Activated naive CD8-positive, alpha-beta T cell treated with anti-CD3 and anti-CD28 coated beads, Interleukin-2, amount 50 U/mL, for 24 hours (primary cell): Measurements from ENCODE around the gene DDX10.
A peak's percentile ranks its signal among the peaks of the same experiment; 100 is the strongest.
"Not testable (repeated sequence)": the region's sequence is repeated elsewhere in the genome, so short reads cannot be mapped to it uniquely, and the experiment has no call there.

Experiments
- ATAC-seq: fragments of 150-1000 bp; cut with Tn5 transposase; one replicate; pipeline ENCODE4 v1.10.0; 2021
- DNase-seq: peaks from one replicate; pipeline ENCODE4 v3.0.0; 2021
- H3K27ac Mint-ChIP-seq: one replicate; pipeline ENCODE4 v1.8.0; 2021; ENCODE audit warnings: mild to moderate bottlenecking, mixed read lengths
- H3K27me3 Mint-ChIP-seq: one replicate; pipeline ENCODE4 v1.8.0; 2021; ENCODE audit warnings: mixed read lengths
- H3K36me3 Mint-ChIP-seq: one replicate; pipeline ENCODE4 v1.8.0; 2021; ENCODE audit warnings: low read depth, mixed read lengths
- H3K4me1 Mint-ChIP-seq: one replicate; pipeline ENCODE4 v1.8.0; 2021; ENCODE audit warnings: mixed read lengths
- H3K4me3 Mint-ChIP-seq: one replicate; pipeline ENCODE4 v1.8.0; 2021; ENCODE audit warnings: mild to moderate bottlenecking, moderate library complexity, mixed read lengths
- H3K9me3 Mint-ChIP-seq: one replicate; pipeline ENCODE4 v1.8.0; 2021; ENCODE audit warnings: mixed read lengths

Gene DDX10

DNA sequence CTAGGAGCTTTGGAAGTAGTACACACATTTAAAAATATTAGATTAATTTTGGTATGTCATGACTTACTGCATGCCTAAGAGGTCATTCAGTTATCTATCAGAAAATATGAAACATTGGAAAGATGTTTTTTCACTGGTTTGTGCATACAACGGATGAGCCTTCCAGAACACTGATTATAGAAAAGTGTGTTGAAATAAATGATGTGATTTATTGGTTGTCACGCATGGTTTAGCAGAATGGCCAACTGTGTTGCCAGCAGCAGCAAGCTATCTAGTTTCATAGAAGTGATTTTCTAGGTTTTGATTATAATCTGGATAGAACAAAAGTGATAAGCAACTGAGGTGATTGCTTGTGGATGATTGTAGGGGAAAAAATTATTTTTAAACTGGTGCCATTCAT lies 53.6 kb downstream of the DDX10 start:
- H3K27me3 Mint-ChIP-seq, result no peaks in the 10 kb centered on the region
- no peaks in the 10 kb centered on the region for H3K9me3 Mint-ChIP-seq
- peaks cover 6% of the 10 kb centered on the region for H3K4me1 Mint-ChIP-seq
- no peak for DNase-seq
- H3K4me3 Mint-ChIP-seq, result no peak overlapping the region
- ATAC-seq, result no peak
- peaks cover 71% of the 10 kb centered on the region for H3K36me3 Mint-ChIP-seq
- no peak overlapping the region for H3K27ac Mint-ChIP-seq

DNA sequence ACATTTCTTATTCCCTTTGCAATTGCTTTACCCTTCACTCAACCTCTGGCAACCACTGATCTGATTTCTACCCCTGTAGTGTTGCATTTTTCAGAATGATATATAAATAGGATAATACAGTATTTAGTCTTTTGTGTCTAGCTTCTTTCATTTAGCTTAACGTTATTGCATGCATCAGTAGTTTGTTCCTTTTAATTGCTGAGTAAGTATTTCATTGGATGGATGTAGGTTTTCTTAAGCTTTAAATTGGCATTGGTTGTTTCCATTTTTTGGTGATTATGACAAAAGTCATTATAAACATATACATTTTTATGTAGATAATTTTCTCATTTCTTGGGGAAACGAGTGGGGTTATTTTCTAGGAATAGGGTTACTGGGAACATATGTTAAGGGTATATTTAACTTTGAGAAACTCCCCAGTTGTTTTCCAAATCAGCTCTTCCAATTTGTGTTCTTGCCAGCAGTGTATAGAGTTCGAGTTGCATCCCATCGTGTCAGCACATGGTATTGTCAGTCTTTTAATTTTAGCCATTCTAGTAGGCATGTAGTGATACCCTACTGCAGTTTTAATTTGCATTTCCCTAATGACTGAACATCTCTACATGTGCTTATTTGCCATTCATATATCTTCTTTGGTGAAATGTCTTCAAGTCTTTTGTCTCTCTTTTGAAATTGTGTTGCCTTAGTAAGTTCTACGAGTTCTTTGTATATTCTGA lies 60.3 kb downstream of the DDX10 start:
- no peak for DNase-seq
- no peak for ATAC-seq
- H3K4me1 Mint-ChIP-seq, result peaks cover 37% of the 10 kb centered on the region
- peaks cover 6% of the 10 kb centered on the region for H3K9me3 Mint-ChIP-seq
- peaks cover 59% of the 10 kb centered on the region for H3K36me3 Mint-ChIP-seq
- H3K27me3 Mint-ChIP-seq, result no peaks in the 10 kb centered on the region
- no peak overlapping the region for H3K4me3 Mint-ChIP-seq
- no peak overlapping the region for H3K27ac Mint-ChIP-seq

DNA sequence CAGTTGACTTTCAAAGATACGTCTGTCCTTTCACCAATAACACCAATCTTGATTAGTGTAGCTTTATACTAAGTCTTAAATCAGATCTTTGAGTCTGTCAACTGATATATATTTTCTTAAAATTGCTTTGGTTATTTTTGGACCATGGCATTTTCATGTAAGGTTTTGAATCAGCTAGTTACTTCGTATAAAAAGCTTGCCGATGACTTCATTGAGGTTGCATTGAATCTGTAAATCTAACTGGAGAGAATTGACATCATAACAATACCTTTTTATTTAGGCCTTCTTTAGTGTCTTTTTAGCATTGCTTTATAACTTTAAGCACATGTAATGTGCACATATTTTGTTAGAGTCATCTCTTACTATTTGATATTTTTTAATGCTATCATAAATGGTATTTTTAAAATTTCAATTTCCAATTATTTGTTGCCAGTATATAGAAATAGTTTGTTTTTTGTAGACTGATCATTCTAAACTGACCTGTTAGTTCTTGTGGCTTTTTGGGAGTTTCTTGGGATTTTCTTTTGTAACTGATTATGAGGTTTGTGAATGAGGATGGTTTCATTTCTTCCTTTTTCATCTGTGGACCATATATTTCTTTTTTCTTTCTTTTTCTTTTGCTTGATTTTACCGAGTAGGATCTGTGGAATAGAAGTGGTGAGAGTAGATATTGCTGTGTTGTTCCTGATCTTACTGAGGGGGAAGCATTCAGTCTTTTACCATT lies 61.4 kb downstream of the DDX10 start:
- Mint-ChIP-seq H3K36me3 (peaks cover 56% of the 10 kb centered on the region), H3K4me3 (no peak overlapping the region)

DNA sequence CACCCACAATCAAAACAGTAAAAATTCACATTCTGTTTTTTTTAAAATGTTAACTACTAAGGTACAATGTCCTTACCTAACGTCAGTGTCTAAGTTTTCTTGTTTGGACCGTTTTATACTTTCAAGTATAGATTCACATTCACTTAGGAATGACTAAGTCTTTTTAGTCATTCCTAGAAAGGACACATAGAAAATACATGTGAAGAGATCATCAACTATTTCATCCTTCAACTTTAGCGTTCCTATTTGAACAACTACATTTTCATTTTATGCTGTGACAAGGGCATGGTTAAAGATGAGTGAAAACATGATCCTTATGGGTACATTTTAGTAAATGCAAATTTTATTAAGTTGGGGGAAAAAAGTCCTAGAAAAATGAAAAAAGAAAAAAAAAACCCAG lies 62.8 kb downstream of the DDX10 start:
- Mint-ChIP-seq H3K27ac (peak overlapping the region; percentile 49), H3K9me3 (peaks cover 6% of the 10 kb centered on the region), H3K4me3 (no peak overlapping the region), H3K4me1 (peaks cover 47% of the 10 kb centered on the region), H3K36me3 (peaks cover 57% of the 10 kb centered on the region), H3K27me3 (no peaks in the 10 kb centered on the region)
- no peak for DNase-seq
- peak; percentile 71 for ATAC-seq

More for the DNA sequence above, 61.4 kb downstream of the DDX10 start:
- Mint-ChIP-seq H3K27ac (no peak overlapping the region), H3K4me1 (peaks cover 37% of the 10 kb centered on the region), H3K9me3 (peaks cover 6% of the 10 kb centered on the region), H3K27me3 (no peaks in the 10 kb centered on the region)
- ATAC-seq (no peak), DNase-seq (no peak)

DNA sequence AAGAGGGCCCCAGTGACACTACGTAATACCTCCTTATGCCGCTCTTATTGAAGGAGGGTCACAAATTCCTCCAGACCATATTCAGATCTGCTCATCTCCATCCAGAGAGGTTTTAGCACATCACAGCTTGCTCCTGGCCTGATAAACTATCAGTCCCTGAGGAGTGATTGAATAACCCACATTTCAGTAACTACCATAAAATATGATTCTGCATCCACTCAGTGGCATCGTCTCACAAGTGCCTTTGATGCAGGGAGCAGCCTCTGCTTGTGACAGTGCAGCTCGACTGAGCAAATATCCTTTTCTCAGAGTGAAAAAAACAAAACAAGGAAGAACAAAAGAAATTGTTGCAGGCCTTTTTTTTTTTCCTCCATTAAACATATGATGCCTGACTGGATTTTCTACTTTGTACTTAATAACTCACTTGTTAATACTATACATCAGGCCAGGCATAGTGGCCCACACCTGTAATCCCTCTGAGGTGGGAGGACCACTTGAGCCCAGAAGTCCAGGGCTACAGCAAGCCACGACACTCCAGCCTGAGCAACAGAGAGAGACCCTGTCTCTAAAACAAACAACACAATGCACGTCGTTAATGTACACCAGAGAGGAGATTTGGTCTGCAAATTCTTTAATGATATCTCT lies 64.5 kb downstream of the DDX10 start:
- H3K9me3 Mint-ChIP-seq, result peaks cover 6% of the 10 kb centered on the region
- DNase-seq (no peak), ATAC-seq (no peak)
- H3K27me3 Mint-ChIP-seq, result no peaks in the 10 kb centered on the region
- no peak overlapping the region for H3K27ac Mint-ChIP-seq
- H3K36me3 Mint-ChIP-seq, result peaks cover 50% of the 10 kb centered on the region
- no peak overlapping the region for H3K4me3 Mint-ChIP-seq
- peaks cover 64% of the 10 kb centered on the region for H3K4me1 Mint-ChIP-seq

DNA sequence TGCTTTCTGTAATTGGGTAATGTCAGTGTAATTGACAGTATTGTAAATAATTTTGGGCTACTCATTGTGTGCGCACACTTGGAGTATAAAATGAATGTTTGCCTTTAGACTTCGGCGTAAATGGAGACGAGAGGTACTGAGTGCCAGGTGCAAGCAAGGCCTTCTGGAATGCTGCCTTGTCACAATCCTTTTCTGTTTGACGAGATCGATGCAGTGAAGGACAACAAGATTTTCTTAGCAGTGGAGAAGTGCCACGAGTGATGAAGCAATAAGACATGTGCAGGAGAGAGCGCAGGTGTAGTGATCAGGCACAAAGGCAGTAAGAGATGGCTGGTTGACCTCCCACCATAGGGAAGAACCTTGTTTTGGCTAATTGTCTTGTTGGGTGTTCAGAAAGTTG lies 67.5 kb downstream of the DDX10 start:
- ATAC-seq (no peak), DNase-seq (no peak)
- Mint-ChIP-seq H3K36me3 (peaks cover 40% of the 10 kb centered on the region), H3K9me3 (no peaks in the 10 kb centered on the region), H3K4me1 (peaks cover 56% of the 10 kb centered on the region), H3K27ac (peak overlapping the region; percentile 24), H3K4me3 (no peak overlapping the region), H3K27me3 (no peaks in the 10 kb centered on the region)

DNA sequence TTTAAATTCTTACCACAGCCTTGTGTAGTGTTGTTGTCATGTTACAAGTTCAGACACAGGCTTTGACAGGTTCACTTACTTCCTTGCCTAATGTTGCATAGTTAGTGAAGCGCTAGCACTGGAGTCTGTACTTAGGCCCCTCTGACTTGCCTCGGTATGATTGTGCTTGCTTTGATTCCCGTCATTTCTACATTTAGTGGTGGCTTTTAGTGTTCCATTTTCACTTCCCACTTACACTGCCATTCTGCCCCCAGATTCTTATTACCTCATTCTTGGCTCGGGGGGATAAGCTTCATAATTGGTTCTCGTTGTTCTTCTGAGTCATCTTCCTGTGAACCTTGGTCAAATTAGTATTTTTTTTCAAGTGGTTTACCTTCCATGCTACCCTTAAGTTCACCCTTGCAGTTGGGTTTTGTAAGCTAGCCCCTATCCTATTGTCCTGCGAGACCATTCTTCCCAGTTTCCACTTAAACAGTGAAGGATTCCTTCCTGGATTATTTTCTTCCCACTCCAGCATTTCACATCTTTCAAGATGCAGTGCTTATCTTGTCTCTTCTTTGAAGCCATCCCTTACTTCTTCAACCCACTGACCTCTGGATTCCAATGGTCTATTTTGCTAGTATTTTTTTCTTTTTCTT lies 68.7 kb downstream of the DDX10 start:
- Mint-ChIP-seq H3K4me3 (peak overlapping the region; percentile 47), H3K9me3 (no peaks in the 10 kb centered on the region), H3K27ac (peak overlapping the region; percentile 79), H3K27me3 (no peaks in the 10 kb centered on the region), H3K36me3 (peaks cover 36% of the 10 kb centered on the region), H3K4me1 (peaks cover 47% of the 10 kb centered on the region)
- DNase-seq (peak; percentile 15), ATAC-seq (peak; percentile 99)

DNA sequence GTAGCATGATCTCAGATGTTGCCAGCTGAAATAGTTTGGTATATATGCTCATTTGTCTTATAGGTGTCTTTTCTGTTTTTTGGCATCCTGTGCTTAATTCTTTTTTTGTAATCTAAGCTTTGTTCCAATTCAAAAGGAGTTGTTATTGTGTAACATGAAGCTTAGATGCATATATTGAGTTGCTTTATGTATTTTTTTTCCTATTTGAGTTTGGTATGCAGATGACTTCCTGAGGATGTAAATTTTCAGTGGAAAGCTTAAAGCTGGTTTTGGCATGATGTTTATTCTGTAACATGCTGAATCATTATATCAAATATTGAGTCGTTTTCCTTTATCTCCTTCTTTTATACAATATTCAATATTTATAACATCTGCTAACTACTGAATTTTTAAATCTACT lies 69.4 kb downstream of the DDX10 start:
- no peak for DNase-seq
- Mint-ChIP-seq H3K4me1 (peaks cover 43% of the 10 kb centered on the region), H3K9me3 (no peaks in the 10 kb centered on the region), H3K36me3 (peaks cover 36% of the 10 kb centered on the region), H3K27ac (peak overlapping the region; percentile 79), H3K27me3 (no peaks in the 10 kb centered on the region), H3K4me3 (peak overlapping the region; percentile 47)
- no peak for ATAC-seq

DNA sequence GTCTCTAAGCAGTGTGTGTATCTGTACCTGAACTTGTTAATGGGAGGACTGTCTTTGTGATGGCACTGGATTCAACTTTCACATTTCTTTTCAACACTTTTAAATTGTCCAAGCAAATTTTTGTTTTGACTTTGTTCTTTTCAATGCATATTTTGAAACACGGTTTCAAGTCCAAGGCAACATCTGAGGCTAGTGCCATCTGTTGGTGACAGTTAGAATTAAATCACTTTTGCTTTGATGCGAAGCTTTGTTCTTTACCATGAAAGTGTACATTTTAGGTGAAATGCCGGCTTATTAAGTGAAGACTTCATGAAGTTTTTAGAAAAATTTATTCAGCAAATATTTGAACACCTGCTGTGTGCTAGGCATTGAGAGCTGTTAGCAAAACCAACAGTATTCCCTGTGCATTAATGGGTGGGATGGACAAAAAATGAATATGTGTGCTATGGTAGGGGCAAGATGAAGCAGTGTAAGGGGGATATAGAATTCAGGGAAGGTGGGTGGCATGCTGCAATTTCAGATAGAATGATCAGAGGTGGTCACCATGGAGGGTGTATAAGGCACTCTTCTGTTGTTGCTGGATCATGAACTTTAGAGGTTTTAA lies 70.2 kb downstream of the DDX10 start:
- ATAC-seq (no peak), DNase-seq (no peak)
- Mint-ChIP-seq H3K4me1 (peaks cover 37% of the 10 kb centered on the region), H3K27ac (no peak overlapping the region), H3K27me3 (no peaks in the 10 kb centered on the region), H3K36me3 (peaks cover 38% of the 10 kb centered on the region), H3K4me3 (no peak overlapping the region), H3K9me3 (peaks cover 2% of the 10 kb centered on the region)

DNA sequence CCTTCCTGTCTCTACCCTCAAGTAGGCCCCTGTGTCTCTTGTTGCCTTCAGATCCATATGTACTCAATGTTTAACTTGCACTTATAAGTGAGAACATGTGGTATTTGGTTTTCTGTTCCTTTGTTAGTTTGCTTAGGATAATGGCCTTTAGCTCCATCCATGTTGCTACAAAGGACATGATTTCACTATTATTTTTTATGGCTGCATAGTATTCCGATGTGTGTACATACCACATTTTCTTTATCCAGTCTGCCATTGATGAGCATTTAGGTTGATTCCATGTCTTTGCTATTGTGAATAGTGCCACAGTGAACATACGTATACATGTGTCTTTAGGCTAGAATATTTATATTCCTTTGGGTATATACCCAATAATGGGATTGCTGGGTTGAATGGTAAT lies 75.3 kb downstream of the DDX10 start:
- H3K27me3 Mint-ChIP-seq, H3K4me3 Mint-ChIP-seq, DNase-seq, ATAC-seq, H3K27ac Mint-ChIP-seq, H3K4me1 Mint-ChIP-seq: not testable (repeated sequence)
- Mint-ChIP-seq H3K9me3 (peaks cover 19% of the 10 kb centered on the region), H3K36me3 (peaks cover 41% of the 10 kb centered on the region)

DNA sequence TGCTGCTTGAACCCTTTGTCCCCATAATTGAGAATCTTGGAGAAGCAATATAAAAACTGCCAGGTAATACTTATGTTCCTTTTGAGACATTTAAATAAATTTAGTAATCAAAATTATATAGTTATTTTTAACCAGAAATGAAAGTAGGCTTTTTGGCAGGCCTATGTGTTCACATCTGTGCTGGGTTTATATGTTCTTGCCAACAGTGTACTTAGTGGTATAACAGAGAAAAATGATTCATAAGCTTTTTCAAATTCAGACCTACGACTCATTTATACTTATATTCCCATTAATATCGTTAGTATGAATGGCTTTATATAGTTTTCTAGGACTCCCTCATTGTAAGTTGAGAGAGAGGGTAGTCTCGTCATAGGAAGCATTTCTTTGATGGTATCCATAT lies 79.0 kb downstream of the DDX10 start:
- Mint-ChIP-seq H3K9me3 (peaks cover 19% of the 10 kb centered on the region), H3K27me3 (no peaks in the 10 kb centered on the region), H3K27ac (no peak overlapping the region), H3K36me3 (peaks cover 43% of the 10 kb centered on the region), H3K4me1 (no peaks in the 10 kb centered on the region), H3K4me3 (no peak overlapping the region)
- ATAC-seq (no peak), DNase-seq (no peak)

DNA sequence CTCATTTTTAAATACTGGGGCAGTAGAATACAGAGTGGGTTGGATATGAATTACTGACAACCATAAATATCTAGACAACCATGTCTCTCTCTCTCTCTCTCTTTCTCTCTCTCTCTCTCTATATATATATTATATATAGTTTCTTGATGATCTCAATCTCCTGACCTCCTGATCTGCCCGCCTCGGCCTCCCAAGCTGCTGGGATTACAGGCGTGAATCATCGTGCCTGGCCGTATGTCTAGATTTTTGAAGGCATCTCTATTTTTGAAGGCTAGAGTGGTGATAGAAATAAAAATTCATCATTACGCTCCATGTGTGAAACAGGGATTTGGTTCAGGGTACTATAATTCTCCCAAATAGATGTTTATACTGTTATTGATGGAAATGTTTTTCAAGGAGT lies 84.1 kb downstream of the DDX10 start:
- Mint-ChIP-seq H3K27me3 (no peaks in the 10 kb centered on the region), H3K9me3 (no peaks in the 10 kb centered on the region), H3K27ac (no peak overlapping the region), H3K4me3 (no peak overlapping the region), H3K36me3 (peaks cover 13% of the 10 kb centered on the region), H3K4me1 (peaks cover 24% of the 10 kb centered on the region)
- DNase-seq (no peak), ATAC-seq (no peak)

DNA sequence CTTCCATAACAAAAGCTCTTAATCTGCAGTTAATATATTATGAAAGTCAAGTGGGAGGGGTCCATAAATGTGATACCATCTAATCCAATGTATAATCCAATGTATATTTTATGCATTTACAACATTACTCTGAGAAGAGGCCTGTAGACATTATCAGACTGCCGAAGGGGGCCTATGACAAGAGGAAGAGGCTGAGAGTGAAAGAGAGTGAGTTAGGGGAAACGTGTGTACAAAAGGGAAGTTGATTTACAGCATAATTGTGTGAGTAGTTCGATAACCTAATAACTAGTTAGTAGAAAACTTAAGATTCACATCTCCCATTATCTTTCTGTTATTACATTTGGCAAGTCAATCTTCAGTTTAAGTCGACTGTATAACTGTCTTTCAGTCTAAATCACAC lies 86.6 kb downstream of the DDX10 start:
- Mint-ChIP-seq H3K27me3 (no peaks in the 10 kb centered on the region), H3K27ac (no peak overlapping the region), H3K36me3 (peaks cover 14% of the 10 kb centered on the region), H3K9me3 (no peaks in the 10 kb centered on the region), H3K4me1 (peaks cover 36% of the 10 kb centered on the region), H3K4me3 (no peak overlapping the region)
- DNase-seq, result no peak
- no peak for ATAC-seq

DNA sequence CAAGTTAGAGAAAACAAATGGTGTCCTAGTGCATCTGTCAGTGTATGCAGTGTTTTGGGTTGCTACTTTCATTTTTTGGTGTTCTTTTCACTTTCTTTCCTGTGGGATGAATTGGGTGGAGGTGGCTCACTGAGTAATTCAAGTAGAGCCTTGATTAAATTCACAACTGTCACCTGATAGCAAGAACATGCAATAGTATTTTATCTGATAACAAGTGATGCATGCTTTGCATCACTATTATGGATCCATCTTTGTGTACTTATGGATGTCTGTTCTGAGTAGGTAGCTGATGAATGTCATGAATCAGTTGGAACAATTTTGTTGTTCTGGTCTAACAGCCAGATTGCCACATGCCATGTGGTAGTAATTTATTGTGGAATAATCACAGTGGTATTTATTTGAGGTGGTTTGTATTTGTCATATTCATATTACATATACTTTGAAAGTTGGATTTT lies 87.5 kb downstream of the DDX10 start:
- Mint-ChIP-seq H3K27ac (peak overlapping the region; percentile 14), H3K9me3 (no peaks in the 10 kb centered on the region), H3K4me3 (no peak overlapping the region), H3K27me3 (no peaks in the 10 kb centered on the region), H3K36me3 (peaks cover 11% of the 10 kb centered on the region), H3K4me1 (peaks cover 36% of the 10 kb centered on the region)
- ATAC-seq, result peak; percentile 66
- no peak for DNase-seq
